RWPE1 (cell line): ENCODE results near the gene NHLRC4.

Source experiments
- CTCF ChIA-PET: fragments of 350-600 bp; sonication (Branson Sonifier 250); formaldehyde crosslinking; extraction: SDS; loops from one replicate; lab custom pipeline; 2021; lab: Yijun Ruan, JAX
- POLR2A ChIA-PET: fragments of 400-600 bp; formaldehyde crosslinking; extraction: SDS; loops from one replicate; lab custom pipeline; 2020; ENCODE audit warnings: antibody characterized with exemption; ENCODE audit not compliant: low non-redundant PET; lab: Yijun Ruan, JAX
- DNase-seq: peaks from one replicate; pipeline ENCODE4 v3.0.0; 2012; ENCODE audit warnings: low spot score
- H3K27ac ChIP-seq: fragments of 450-650 bp; 2 replicates; pipeline ENCODE4 v1.5.1; 2017
- TF ChIP-seq, protein P1 (sequence below): fragments of 450-650 bp; conservative IDR thresholded peaks from 2 replicates; pipeline ENCODE4 v1.5.1; 2017; ENCODE audit warnings: low read depth, mild to moderate bottlenecking

Gene NHLRC4

DNA sequence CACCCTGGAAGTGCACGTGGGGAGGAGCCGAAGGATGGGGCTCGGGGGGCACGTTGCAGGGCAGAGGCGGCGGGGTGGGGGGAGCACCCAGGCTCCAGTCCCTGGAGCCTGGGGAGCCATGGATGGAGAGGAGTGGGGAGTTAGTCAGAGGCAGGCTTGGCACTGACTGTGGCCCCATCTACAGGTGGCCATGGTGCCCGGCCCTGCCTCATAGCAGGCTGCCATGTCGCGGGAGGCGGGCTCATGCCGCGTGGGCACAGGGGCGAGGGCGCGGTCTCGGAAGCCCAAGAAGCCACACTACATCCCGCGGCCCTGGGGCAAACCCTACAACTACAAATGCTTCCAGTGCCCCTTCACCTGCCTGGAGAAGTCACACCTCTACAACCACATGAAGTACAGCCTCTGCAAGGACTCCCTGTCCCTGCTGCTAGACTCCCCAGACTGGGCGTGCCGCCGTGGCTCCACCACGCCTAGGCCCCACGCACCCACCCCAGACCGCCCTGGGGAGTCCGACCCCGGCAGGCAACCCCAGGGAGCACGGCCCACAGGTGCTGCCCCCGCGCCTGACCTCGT is 3.6 kb upstream of the NHLRC4 start:
- TF ChIP-seq, protein P1, sequence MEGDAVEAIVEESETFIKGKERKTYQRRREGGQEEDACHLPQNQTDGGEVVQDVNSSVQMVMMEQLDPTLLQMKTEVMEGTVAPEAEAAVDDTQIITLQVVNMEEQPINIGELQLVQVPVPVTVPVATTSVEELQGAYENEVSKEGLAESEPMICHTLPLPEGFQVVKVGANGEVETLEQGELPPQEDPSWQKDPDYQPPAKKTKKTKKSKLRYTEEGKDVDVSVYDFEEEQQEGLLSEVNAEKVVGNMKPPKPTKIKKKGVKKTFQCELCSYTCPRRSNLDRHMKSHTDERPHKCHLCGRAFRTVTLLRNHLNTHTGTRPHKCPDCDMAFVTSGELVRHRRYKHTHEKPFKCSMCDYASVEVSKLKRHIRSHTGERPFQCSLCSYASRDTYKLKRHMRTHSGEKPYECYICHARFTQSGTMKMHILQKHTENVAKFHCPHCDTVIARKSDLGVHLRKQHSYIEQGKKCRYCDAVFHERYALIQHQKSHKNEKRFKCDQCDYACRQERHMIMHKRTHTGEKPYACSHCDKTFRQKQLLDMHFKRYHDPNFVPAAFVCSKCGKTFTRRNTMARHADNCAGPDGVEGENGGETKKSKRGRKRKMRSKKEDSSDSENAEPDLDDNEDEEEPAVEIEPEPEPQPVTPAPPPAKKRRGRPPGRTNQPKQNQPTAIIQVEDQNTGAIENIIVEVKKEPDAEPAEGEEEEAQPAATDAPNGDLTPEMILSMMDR: no peak
- ChIA-PET CTCF (no interaction called here), POLR2A (interaction anchor here (0.7 kb wide), 1 partner anchor 37 kb away, joined by 4 read pairs; no protein-coding TSS in a partner anchor)
- no peak overlapping the region for H3K27ac ChIP-seq
- DNase-seq: no peak

DNA sequence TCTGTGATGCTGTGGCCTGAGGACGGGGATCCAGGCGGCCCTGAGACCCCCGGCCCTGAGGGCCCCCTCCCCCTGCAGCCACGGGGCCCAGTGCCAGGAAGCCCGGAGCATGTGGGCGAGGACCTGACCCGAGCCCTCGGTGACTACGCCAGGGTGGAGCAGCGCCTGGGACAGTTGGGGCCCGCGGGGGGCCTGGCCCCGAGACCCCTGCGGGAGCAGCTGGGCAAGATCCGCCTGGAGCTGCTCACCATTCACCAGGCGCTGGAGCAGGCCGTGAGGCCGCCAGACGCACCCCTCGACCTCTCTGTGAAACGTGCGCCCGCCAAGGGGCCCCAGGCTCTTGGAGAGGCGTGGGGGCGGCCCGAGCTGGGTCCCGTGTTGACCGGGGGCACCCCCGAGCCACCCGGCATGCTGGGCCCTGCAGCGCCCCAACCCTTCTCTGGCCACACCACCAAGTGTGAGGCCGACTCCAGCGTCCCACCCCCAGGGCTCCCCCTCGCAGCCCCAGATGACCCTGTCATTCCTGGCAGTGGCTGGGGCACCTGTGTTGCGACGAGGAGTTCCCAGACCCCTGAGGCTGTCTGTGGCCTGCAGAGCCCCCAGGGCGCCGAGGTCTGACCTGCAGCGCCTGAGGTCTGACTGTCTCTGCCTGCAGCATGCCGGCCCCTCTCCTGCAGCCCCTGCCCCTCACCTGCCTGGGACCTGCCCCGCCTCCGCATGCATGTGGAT is 2.0 kb upstream of the NHLRC4 start:
- POLR2A ChIA-PET: no interaction called here
- TF ChIP-seq, protein P1: no peak
- CTCF ChIA-PET: no interaction called here

DNA sequence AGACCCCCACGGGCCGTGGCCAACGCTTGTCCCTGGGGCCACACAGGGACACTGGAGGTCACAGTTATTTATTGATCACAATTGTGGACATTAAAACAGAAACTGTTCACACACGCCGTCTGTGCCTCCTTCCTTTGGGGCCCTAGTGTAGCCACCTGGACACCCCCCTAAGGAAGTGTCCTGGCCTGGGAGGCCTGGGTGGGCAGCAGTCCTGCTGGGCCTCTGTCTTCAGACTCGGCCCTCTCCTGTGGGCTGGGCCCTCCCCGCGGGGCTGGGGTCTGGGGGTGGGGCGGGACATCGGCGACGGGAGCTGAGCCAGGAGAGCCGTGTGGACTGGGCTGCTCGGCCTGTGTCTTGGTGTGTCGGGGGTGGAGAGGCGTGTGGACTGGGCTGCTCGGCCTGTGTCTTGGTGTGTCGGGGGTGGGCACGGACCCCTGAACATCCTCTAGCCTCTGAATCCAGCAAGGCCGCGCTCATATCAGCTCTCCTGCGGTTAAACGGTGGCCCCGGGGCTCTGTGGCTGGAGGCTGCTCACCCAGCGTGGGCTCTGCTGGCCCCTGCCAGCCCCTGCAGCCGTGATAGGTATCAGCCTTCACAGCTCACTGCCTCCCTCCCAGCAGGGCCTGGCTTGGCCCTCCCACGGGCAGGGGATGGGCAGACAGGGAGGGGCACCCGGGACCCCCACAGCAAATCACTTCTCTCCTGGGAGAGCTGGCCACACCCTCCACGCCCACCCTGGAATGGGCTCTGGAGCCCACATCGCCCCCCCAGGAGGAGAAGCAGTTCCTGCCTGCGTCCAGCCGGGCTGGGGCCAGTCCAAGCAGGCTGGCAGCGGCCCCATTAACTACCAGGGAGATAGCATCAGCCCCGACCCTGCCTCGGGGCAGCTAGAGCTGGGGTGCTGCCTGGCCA is 1.1 kb upstream of the NHLRC4 start:
- TF ChIP-seq, protein P1: no peak
- POLR2A ChIA-PET: interaction anchor here (0.5 kb wide), 1 partner anchor 183 kb away, joined by 3 read pairs; no protein-coding TSS in a partner anchor
- CTCF ChIA-PET: no interaction called here
- DNase-seq: no peak
- H3K27ac ChIP-seq: peak overlapping the region; percentile 90

More for the DNA sequence above, 2.0 kb upstream of the NHLRC4 start:
- no peak for DNase-seq
- H3K27ac ChIP-seq: peak overlapping the region; percentile 90; the same call in 1 of the 2 replicates

DNA sequence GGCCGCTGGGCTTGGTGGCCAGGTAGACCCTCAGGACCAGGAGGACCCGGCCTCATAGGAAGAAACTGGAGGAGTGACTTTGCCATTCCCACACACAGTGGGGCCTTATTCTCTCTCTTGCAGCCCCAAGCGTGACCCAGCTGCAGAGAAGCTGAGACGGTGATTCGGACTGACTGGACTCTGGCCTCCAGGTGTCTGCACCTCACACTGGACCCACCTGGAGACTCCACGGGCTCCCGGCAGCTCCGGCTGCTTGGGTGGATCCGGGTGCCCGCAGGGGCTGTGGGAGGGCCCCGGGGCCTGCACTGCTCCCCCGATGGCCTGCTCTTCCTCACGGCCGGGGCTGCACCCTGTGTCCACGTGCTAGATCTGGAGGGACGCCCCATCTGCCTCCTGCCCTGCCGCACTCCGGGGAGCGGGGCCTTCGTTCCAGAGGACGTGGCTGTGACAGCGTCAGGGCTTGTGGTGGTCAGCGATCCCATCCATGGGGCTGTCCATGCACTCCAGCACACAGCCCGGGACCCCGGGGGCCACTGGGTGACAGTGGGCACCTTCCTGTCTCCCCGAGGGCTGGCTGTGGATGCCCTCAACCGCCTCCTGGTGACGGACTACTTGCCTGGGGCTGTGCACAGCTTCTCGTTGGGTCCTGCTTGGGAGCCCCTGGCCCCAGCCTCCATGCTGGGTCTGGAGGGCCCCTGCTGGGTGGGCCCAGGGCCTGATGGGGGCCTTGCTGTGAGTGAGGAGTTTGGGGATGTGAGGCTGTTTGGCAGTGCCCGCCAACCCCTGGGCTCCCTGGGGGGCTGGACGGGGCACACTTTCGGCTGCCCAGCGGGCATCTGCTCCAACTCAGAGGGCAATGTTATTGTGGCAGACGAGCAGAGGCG is 810 bp downstream of the NHLRC4 start:
- ChIA-PET POLR2A (no interaction called here), CTCF (no interaction called here)
- peak overlapping the region; percentile 90 for H3K27ac ChIP-seq
- DNase-seq: no peak
- TF ChIP-seq, protein P1: no peak

DNA sequence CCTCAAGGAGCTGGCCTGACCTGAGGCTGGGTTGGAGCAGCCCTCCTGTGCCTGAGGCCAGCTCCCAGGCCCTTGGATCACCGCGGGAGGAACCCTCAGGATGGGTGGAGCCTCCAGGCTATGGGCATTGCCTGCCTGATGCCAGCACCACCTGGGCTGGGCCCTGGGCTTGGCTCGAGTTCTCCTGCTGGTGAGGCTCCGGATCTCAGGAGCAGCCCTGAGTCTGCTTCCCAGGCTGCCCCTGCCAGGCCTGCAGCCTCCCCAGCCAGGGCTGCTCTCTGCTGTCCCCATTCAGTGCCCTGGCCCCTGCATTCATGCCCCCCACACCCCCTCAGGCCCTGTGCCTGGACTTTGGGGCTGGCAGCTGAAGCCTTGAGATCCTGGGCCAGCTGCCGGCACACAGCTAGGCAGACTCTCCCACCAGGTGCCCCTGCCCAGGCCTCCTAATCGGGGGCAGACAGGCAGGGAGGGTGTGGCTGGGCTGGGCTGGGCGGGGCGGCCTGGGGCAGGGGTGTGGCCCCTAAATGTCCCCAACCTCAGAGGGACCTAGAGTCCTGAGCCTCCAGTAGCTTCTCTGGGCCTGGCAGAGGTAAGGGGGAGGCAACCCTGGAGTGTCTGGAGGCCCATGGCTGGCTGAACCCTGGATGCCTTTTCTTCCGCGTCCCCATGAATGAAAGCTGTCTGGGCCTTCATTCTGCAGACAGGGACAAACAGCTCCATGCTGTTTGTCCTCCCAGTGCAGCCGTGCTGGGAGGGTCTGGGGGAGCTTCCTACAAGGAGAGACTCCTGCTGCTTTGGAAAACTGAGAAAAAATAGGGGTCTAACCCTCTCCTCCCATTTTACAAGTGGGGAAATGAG is 1.8 kb downstream of the NHLRC4 start:
- DNase-seq: no peak
- CTCF ChIA-PET: no interaction called here
- POLR2A ChIA-PET: no interaction called here
- TF ChIP-seq, protein P1: no peak
- H3K27ac ChIP-seq: peak overlapping the region; percentile 90
